ENCODE data around the gene UTF1. TPM values are rescaled to one million over a fixed set of nuclear protein-coding genes. Genes with fewer than 3 reads are reported as not detected.

UTF1 gene
- total and polyA plus RNA-seq, 2 of the 8 experiments (the other 6 are each of a cell fraction or from before 2014, with no cell fraction given): 0.47 to 21.8 TPM

DNA sequence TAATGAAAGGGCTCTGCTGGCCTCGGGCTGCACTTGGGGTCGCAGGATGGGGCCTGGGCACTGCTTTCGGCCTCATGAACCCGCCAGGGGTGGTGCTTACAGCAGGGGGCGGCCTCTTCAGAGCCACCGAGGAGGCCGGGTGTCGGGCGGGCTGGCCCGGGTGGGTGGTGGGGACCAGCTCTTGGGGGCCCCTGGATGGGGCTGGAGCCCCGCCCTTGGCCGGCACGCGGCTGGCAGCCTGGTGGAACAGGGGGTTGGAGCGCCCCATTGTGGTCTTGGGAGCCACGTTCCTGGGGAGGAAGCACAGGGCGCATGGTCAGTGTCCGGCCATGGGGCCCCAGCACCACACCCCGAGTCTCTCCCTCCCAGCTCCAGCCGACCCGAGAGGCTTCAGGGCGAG, 37.8 kb downstream of the UTF1 start:
- no peak overlapping the region for H3K9ac ChIP-seq (replicated peaks in 1 of 4; ENCODE audit: extremely low read depth in 1 of 4, low read depth in 3 of 4, low read length in 3 of 4)
- ChIA-PET CTCF (ENCODE audit: partially characterized antibody) (interaction anchor here (0.9 to 2.5 kb wide), 4 partner anchors 8 to 123 kb away, joined by 3 to 15 read pairs (median 4); partner anchors contain the start of gene ADAM8), POLR2A (ENCODE audit: partially characterized antibody) (interaction anchor here (0.6 to 2.6 kb wide), 7 partner anchors 8 to 306 kb away, joined by 3 to 11 read pairs (median 4); no protein-coding TSS in a partner anchor)
- no peak overlapping the region for H2AK5ac ChIP-seq (ENCODE audit: low read depth, low read length)
- no peak for FAIRE-seq
- no peaks in the 10 kb centered on the region for H3K23me2 ChIP-seq (ENCODE audit: low read depth, low read length)
- H3K23ac ChIP-seq (ENCODE audit: insufficient read length): no peak overlapping the region
- no peak overlapping the region for H4K5ac ChIP-seq (ENCODE audit: insufficient read length, low read depth, low read length)
- H4K20me1 ChIP-seq (replicated peaks in 1 of 2; ENCODE audit: control insufficient read depth in 1 of 2, insufficient read depth in 2 of 2, low read length in 2 of 2): peaks cover 0 to 1% of the 10 kb centered on the region in 2 experiments
- no peak for DNase-seq (ENCODE audit: low read depth in 1 of 2, low spot score in 2 of 2)
- H3K4me1 ChIP-seq (replicated peaks in 1 of 4; ENCODE audit: control insufficient read depth in 3 of 4, insufficient read depth in 4 of 4, low read length in 3 of 4): peaks cover 0 to 3% (median 0%) of the 10 kb centered on the region in 4 experiments; a peak in 4 of 7 replicates
- no peak overlapping the region for H2BK120ac ChIP-seq (replicated peaks; ENCODE audit: low read depth, low read length)
- no peak overlapping the region for H2BK5ac ChIP-seq (ENCODE audit: low read depth, low read length)
- no peak overlapping the region for H3K4me3 ChIP-seq (ENCODE audit: extremely low read depth in 1 of 4, insufficient read depth in 2 of 4, low read depth in 3 of 4, low read length in 4 of 4)
- 88% methylated on average over 17 of the region's 22 CpGs; no CpG with 5 or more reads in 1 of the 2 experiments for WGBS, 2 experiments (ENCODE audit: extremely low coverage in 1 of 2, insufficient coverage in 1 of 2, insufficient read length in 1 of 2, insufficient replicate concordance in 2 of 2, low coverage in 1 of 2, low lambda C conversion rate in 2 of 2, missing lambda C conversion rate in 1 of 2)
- no peak overlapping the region for H2BK15ac ChIP-seq (ENCODE audit: low read length)
- H3K9me3 ChIP-seq (ENCODE audit: insufficient read depth in 2 of 2, low read depth in 1 of 2, low read length in 1 of 2): no peaks in the 10 kb centered on the region
- H4K91ac ChIP-seq (replicated peaks; ENCODE audit: insufficient read length, low read length): no peak overlapping the region
- no peak overlapping the region for H3K14ac ChIP-seq (ENCODE audit: insufficient read length)
- peaks cover 0 to 7% (median 3%) of the 10 kb centered on the region in 4 experiments; a peak in 5 of 7 replicates for H3K27me3 ChIP-seq (replicated peaks in 1 of 4; ENCODE audit: control insufficient read depth in 3 of 4, extremely low read depth in 1 of 4, insufficient read depth in 3 of 4, low read length in 3 of 4)
- H2BK12ac ChIP-seq (ENCODE audit: low read depth, low read length): no peak overlapping the region
- no peaks in the 10 kb centered on the region for H3K79me1 ChIP-seq (ENCODE audit: low read depth, low read length)
- H3K18ac ChIP-seq (ENCODE audit: extremely low read depth, low read length): 0 out of 2 replicates have a peak overlapping the region, but pooled peaks have one; percentile 32
- 0 out of 2 replicates have a peak overlapping the region, but pooled peaks have one; percentile 45 for H2AFZ ChIP-seq (ENCODE audit: low read length)
- no peaks in the 10 kb centered on the region for H3K79me2 ChIP-seq (ENCODE audit: control insufficient read depth in 1 of 2, insufficient read depth in 2 of 2, low read length in 2 of 2)
- no peak overlapping the region for H4K8ac ChIP-seq (ENCODE audit: extremely low read depth, insufficient read depth, low read length)
- H3K56ac ChIP-seq (replicated peaks; ENCODE audit: insufficient read length, low read depth, low read length): no peak overlapping the region
- no peak overlapping the region for H3K27ac ChIP-seq (ENCODE audit: low read depth, low read length)
- no peak overlapping the region for H2BK20ac ChIP-seq (ENCODE audit: low read length)
- H3K4ac ChIP-seq (replicated peaks; ENCODE audit: insufficient read length, low read depth, low read length): no peak overlapping the region
- no peaks in the 10 kb centered on the region for H3K36me3 ChIP-seq (ENCODE audit: control insufficient read depth in 2 of 4, insufficient read depth in 4 of 4, low read length in 3 of 4)
- TF ChIP-seq CBX5 (IDR thresholded peaks at IDR 0.05; ENCODE audit: low read depth, low read length): no peak
- TF ChIP-seq RAD21 (IDR thresholded peaks at IDR 0.05 in 1 of 2, conservative IDR thresholded peaks at IDR 0.05 in 1 of 2; ENCODE audit: low read depth in 2 of 2, low read length in 2 of 2): peak; percentile 35 to 60; a peak in 3 of 4 replicates
- TF ChIP-seq MAX (IDR thresholded peaks at IDR 0.05): 0 out of 2 replicates have a peak, but pooled peaks have one; percentile 37
- TF ChIP-seq RNF2 (IDR thresholded peaks at IDR 0.05; ENCODE audit: borderline replicate concordance, low read depth, low read length, missing control alignments, poor library complexity, severe bottlenecking): no peak
- peak in 2 of 3 experiments; percentile 11 to 29; a peak in 3 of 4 replicates for TF ChIP-seq CTCF (IDR thresholded peaks at IDR 0.05; ENCODE audit: control extremely low read depth in 1 of 3, insufficient read depth in 1 of 3, low read depth in 1 of 3, low read length in 3 of 3)
- TF ChIP-seq SP2 (IDR thresholded peaks at IDR 0.05; ENCODE audit: low read length): no peak
- H3K4me2 ChIP-seq (ENCODE audit: insufficient read depth in 1 of 2, low read depth in 2 of 2, low read length in 2 of 2): no peak overlapping the region
